Parathyroid adenoma (tissue), 2 donors: ENCODE results near the gene TMEM108.

Experiments used
- H2AFZ ChIP-seq: fragments of 300-600 bp; sonication (generic); one replicate; pipeline ENCODE4 v1.7.0; 2017; ENCODE audit warnings: antibody characterized with exemption, mild to moderate bottlenecking
- H3K27ac ChIP-seq: fragments of 300-600 bp; sonication (generic); one replicate; pipeline ENCODE4 v1.7.0; 2017
- H3K27me3 ChIP-seq: fragments of 300-600 bp; sonication (generic); one replicate; pipeline ENCODE4 v1.7.0; 2017; ENCODE audit warnings: low read length; ENCODE audit not compliant: control insufficient read depth, insufficient read depth
- H3K36me3 ChIP-seq: fragments of 300-600 bp; sonication (generic); one replicate; pipeline ENCODE4 v1.7.0; 2017; ENCODE audit warnings: low read length; ENCODE audit not compliant: control insufficient read depth, insufficient read depth
- H3K4me1 ChIP-seq: fragments of 300-600 bp; sonication (generic); one replicate; pipeline ENCODE4 v1.7.0; 2017; ENCODE audit warnings: control low read depth
- H3K4me2 ChIP-seq: fragments of 300-600 bp; sonication (generic); one replicate; pipeline ENCODE4 v1.7.0; 2017; ENCODE audit warnings: low read length
- H3K4me3 ChIP-seq: fragments of 300-600 bp; sonication (generic); one replicate; pipeline ENCODE4 v1.7.0; 2017; ENCODE audit warnings: low read depth, low read length
- H3K79me2 ChIP-seq: fragments of 300-600 bp; sonication (generic); one replicate; pipeline ENCODE4 v1.7.0; 2017; ENCODE audit warnings: control low read depth
- H3K9ac ChIP-seq: fragments of 300-600 bp; sonication (generic); one replicate; pipeline ENCODE4 v1.7.0; 2017; ENCODE audit warnings: mild to moderate bottlenecking
- H3K9me3 ChIP-seq: fragments of 300-600 bp; sonication (generic); one replicate; pipeline ENCODE4 v1.7.0; 2017; ENCODE audit warnings: low read length; ENCODE audit not compliant: control insufficient read depth
- TF ChIP-seq, protein P1 (sequence below): fragments of 300-600 bp; sonication (generic); IDR thresholded peaks from one replicate; pipeline ENCODE4 v1.7.0; 2017; ENCODE audit warnings: antibody characterized with exemption, mild to moderate bottlenecking
- donor health status: primary hyperparathyroidism.

TMEM108 gene

DNA sequence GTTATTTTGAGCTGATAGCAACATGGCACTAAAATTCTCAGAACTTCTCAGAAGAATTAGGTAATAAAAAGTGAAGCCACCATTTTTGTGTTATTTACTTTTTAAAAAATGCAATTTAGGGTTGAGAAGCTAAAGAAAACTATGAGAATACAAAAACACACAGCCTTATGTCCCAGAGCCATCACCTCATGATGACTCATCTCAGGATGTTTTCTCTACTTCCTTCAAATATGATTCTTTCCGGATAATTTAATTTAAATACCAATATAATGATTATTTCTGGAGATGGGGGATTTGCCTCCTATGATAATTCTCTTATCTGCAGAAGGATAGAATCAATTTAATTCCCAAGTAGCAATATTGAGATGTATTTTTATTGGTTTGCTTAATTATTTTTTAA lies 256.1 kb downstream of the TMEM108 start:
- Histone ChIP-seq H2AFZ (no peak overlapping the region), H3K4me3 (no peak overlapping the region), H3K27me3 (no peaks in the 10 kb centered on the region), H3K4me2 (no peak overlapping the region), H3K4me1 (no peaks in the 10 kb centered on the region), H3K27ac (no peak overlapping the region), H3K79me2 (no peaks in the 10 kb centered on the region), H3K9me3 (no peaks in the 10 kb centered on the region), H3K9ac (no peak overlapping the region), H3K36me3 (no peaks in the 10 kb centered on the region)
- TF ChIP-seq, protein P1, sequence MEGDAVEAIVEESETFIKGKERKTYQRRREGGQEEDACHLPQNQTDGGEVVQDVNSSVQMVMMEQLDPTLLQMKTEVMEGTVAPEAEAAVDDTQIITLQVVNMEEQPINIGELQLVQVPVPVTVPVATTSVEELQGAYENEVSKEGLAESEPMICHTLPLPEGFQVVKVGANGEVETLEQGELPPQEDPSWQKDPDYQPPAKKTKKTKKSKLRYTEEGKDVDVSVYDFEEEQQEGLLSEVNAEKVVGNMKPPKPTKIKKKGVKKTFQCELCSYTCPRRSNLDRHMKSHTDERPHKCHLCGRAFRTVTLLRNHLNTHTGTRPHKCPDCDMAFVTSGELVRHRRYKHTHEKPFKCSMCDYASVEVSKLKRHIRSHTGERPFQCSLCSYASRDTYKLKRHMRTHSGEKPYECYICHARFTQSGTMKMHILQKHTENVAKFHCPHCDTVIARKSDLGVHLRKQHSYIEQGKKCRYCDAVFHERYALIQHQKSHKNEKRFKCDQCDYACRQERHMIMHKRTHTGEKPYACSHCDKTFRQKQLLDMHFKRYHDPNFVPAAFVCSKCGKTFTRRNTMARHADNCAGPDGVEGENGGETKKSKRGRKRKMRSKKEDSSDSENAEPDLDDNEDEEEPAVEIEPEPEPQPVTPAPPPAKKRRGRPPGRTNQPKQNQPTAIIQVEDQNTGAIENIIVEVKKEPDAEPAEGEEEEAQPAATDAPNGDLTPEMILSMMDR, result no peak

DNA sequence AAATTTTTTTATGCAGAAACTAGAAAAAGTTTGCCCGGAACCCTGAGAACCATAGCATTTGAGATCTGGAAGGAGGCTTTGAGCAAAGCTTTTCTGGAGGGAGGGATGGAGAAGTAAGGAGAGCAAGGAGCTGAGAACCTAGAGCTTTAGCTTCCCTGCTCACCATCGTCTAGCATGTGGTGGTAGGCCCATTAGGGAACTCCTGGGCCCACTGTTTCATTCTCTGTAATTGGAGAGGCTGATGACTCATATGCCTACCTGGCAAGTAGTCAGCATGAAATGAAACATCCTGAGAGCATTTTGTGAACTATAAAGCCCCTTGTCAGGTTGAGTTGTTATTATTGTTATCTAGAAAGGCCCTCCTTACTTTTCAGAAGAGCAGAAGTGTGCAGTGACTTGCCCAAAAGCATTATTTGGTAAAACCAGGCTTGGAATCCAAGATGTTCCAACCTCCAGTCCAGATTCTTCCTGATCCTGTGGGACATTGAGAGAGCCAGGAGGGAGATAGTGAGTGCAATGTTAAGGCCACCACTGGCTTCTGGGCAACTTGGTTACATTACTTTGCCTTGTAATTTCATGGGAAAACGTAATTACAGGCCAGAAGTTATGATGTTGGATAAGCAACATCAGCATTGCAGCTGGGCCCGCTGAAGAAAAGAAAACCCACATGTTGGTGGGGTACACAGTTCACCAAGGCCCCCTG lies 257.2 kb downstream of the TMEM108 start:
- Histone ChIP-seq H2AFZ (no peak overlapping the region), H3K4me3 (no peak overlapping the region), H3K79me2 (no peaks in the 10 kb centered on the region), H3K9me3 (no peaks in the 10 kb centered on the region), H3K4me2 (no peak overlapping the region), H3K4me1 (no peaks in the 10 kb centered on the region), H3K36me3 (no peaks in the 10 kb centered on the region), H3K27me3 (no peaks in the 10 kb centered on the region), H3K27ac (no peak overlapping the region), H3K9ac (no peak overlapping the region)
- TF ChIP-seq, protein P1, result no peak

DNA sequence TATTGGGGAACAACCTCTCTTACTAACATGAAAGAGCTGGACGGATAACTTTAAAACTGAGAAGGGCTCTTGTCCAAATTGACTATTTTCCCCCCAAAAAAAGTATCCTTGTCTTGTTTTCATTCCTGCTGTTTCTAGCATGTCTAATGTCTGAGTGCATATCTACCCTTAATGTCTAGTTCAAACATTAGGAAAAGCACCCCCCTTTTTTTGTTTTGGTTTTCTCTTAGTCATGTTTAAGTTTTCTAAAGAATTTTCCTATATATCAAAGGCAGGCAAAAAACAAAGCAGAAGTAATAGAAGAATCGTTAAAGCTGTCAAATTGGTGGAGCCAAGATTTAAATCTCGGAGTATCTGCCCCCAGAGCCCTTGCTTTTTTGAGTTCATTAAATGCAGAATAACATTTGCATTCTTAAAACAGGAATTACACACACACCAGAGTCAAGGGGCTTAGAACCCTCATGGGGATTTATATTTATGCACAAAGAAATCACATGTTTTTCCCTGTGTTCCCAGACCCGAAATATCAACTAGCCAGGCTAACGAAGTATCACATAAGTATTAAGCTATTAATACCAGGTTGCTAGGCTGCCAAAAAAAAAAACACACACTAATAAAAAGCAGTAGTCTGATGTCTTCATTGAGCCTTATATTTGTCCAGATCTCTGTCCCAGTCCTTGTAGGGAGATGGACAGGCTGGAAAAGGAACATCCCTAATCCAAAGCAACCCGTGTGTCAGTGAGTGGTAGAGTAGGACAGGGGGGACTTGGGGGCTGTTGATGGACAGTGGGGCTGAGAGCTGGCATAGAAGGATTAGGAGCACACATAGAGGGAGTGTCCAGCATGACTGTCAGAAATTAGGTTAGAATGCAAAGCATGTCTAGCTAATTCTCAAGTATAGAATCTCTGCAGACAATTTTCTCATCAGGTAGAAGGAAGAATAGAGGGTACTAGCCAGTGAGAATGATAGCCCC lies 258.0 kb downstream of the TMEM108 start:
- H3K79me2 ChIP-seq, result no peaks in the 10 kb centered on the region
- no peak overlapping the region for H3K4me2 ChIP-seq
- no peaks in the 10 kb centered on the region for H3K27me3 ChIP-seq
- no peak overlapping the region for H3K9ac ChIP-seq
- TF ChIP-seq, protein P1, result no peak
- H3K4me3 ChIP-seq, result no peak overlapping the region
- H3K9me3 ChIP-seq, result no peaks in the 10 kb centered on the region
- H3K36me3 ChIP-seq, result no peaks in the 10 kb centered on the region
- H2AFZ ChIP-seq, result no peak overlapping the region
- no peaks in the 10 kb centered on the region for H3K4me1 ChIP-seq
- no peak overlapping the region for H3K27ac ChIP-seq

DNA sequence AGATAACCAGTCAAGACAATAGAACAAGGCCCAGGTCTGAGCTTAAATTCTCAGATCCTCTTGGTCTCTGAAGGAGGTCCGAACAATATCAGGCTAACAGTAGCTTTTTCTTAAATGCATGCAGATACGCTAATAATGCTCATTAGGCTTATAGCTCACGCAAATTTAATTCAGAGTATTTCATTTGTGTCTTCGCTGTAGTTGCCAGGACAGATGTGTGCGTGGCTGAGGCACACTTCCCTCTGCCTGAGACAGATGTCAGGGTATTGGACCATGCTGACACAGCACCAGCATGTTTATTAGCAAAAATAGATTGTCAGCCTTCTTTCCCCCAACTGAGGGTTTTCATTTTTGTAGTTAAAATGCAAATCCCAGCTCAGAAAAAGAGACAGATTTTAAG lies 258.8 kb downstream of the TMEM108 start:
- Histone ChIP-seq H3K4me3 (no peak overlapping the region), H3K9ac (no peak overlapping the region), H3K27ac (no peak overlapping the region), H3K4me2 (no peak overlapping the region), H3K27me3 (no peaks in the 10 kb centered on the region), H3K79me2 (no peaks in the 10 kb centered on the region), H3K36me3 (no peaks in the 10 kb centered on the region), H2AFZ (no peak overlapping the region), H3K4me1 (no peaks in the 10 kb centered on the region), H3K9me3 (no peaks in the 10 kb centered on the region)
- TF ChIP-seq, protein P1, result no peak
